ENCODE data around the gene CCT7. TPM values are rescaled to one million over a fixed set of nuclear protein-coding genes. Genes with fewer than 3 reads are reported as not detected.
A peak's percentile ranks its signal among the peaks of the same experiment; 100 is the strongest.

Gene CCT7
- total RNA-seq, 1 experiment from 2014 or later = 396 TPM

- DNase-seq (ENCODE audit: low read depth) = no peak
Observed at GRCh38 chr2:73292906-73293533, 58.9 kb downstream of the CCT7 start.

DNA sequence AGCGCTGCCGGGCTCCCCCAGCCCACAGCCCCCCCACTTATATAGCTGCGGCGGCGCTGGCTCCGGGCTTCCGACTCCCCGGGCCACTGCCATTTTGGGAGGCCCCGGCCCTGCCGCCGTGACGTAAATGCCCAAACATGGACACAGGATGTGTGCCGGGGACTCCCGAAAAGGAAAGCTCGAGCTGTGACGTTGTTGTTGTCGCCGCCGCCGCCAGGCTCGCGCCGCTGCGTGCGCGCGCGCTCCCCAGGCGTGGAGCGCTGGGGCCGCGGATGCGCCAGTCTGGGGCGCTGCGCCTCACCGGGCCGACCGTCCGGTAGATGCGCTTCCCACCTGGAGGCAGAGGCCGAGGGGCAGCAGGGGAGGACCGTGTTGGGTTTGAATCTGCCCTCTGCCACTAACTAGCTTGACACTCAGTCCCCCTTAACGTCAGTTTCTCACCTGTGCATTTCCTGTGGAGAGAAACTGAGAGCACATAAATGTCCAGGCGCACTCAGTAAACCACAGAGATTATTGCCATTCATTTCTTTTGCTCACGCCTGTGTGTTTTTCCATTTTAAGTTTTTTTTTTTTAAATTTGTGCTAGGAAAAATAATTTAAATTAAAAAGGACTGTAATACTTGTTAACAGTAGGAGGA lies 59.5 kb downstream of the CCT7 start, which contains the start of gene EGR4:
Gene EGR4, minus strand, starts transcription at position 15 of the 638 bp plus-strand sequence. CDS start 231 bp downstream, outside the sequence.
- DNase-seq (ENCODE audit: low read depth) = peak; percentile 68

DNA sequence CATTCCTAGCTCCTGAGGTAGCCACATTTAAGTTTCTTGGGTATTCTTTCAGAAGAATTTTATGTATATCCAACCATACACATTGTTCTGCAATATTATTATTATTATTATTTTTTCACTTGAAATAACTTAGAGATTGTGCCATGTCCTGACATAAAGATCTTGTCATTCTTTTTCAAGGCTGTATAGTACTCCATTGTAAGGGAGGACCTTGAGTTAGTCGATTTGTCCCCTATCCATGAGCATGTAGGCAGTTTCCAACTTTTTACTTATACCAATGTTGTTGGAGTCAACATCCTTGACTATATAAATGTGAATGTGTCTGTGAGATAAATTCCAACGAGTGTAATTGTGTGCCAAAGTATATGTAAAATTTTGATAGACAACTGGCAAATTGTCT lies 60.1 kb downstream of the CCT7 start:
- DNase-seq (ENCODE audit: low read depth) = no peak

DNA sequence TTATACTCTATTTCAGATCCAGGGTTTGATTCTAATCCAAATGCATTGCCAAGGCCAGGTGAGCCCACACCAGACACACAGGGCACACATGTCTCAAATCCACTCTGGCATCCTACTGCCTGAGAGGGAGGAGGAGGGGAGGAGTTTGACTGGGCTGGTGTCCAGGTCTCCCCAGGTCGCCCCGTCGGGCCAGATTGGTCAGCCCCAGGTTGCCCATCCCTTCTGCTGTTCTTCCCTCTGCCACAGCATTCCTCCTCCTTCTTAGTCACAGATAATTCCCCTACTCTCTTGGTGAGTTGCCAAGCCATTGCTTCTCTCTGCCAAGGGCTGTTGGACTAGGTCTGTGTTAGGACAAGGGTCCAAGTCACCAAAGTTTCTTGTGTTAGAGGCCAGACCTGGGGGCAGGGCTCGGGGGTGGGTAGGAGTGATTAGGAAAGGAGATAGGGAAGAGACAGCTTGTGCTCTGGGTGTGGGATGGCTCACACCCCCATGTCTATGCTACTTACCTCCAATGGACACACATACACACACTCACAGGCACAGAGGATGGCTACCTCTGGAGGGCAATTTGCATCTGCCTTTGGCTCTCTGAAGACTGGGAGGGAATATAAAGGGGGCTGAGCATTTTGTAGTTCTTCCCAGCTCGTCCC lies 61.8 kb downstream of the CCT7 start:
- DNase-seq (ENCODE audit: low read depth) = peak; percentile 26

DNA sequence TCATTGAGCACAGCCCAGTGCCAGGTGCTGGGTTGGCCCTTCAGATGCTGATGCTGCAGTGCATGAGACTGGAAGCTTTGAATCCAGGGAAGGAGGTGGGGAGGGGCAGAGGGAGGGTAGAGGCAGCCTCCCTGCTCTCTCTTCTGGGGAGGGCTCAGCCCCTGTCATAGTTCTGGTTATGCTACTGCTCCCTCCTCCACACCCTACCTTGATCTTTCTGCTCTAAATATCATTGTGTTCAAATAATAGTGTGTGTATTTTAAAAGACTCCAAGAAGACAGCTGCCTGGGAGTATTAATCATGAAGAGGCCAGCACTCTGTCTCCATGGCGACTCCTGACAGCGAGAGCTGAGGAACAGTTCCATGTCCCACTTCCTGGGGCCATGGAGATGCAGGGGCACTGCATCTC lies 63.0 kb downstream of the CCT7 start:
- DNase-seq (ENCODE audit: low read depth) = no peak

DNA sequence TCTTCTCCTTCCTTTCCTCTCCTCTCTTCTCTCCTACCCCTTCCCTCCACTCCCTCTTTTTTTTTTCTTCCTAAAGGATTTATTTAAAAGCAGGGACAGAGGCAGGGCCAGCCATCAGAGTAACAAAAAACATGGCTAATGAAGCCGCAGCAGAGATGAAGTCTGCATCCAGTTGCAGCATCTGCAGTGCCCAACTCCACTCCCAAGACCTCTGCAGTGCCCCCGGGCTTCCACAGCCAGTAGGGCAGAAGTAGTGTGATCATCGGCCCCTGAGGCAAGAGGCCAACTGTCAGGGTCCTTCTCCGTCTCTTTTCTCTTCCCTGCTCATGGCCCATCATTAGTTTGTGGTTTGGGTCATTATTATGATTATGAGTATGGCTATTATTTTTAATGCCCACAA lies 63.5 kb downstream of the CCT7 start:
- no peak for DNase-seq (ENCODE audit: low read depth)

GRCh38 chr2:73300926-73301325 lies 66.8 kb downstream of the CCT7 start:
- DNase-seq (ENCODE audit: low read depth) = no peak

GRCh38 chr2:73301636-73302035 lies 67.5 kb downstream of the CCT7 start:
- no peak for DNase-seq (ENCODE audit: low read depth)

Other genes starting within 250 kb of the CCT7 start
- 8.7 and 18.3 TPM in 2 replicates for gene SFXN5, start 162.6 kb upstream of the CCT7 start, total RNA-seq (2014; rRNA removed; shearing (Covaris generic))
- 13.1 and 15.1 TPM in 2 replicates for gene RAB11FIP5, start 121.4 kb upstream of the CCT7 start, total RNA-seq (2014; rRNA removed; shearing (Covaris generic))
- gene NOTO, start 31.7 kb upstream of the CCT7 start, total RNA-seq (2014; rRNA removed; shearing (Covaris generic)) = not detected in 2 replicates
- gene SMYD5, start 20.1 kb upstream of the CCT7 start, total RNA-seq (2014; rRNA removed; shearing (Covaris generic)) = 20.1 and 21.5 TPM in 2 replicates
- gene PRADC1, start 1.1 kb upstream of the CCT7 start, total RNA-seq (2014; rRNA removed; shearing (Covaris generic)) = 43.6 and 52.7 TPM in 2 replicates
- 0.98 and 1.1 TPM in 2 replicates for gene FBXO41, start 50.2 kb downstream of the CCT7 start, total RNA-seq (2014; rRNA removed; shearing (Covaris generic))
- gene EGR4, start 59.2 kb downstream of the CCT7 start, total RNA-seq (2014; rRNA removed; shearing (Covaris generic)) = not detected in 2 replicates
- 14.2 and 16.7 TPM in 2 replicates for gene ALMS1, start 151.5 kb downstream of the CCT7 start, total RNA-seq (2014; rRNA removed; shearing (Covaris generic))